HT1080 (cell line): ENCODE measurements around the gene CLEC2A. TPM values are rescaled to one million over a fixed set of nuclear protein-coding genes. Genes with fewer than 3 reads are reported as not detected.

Experiments
- DNase-seq: peaks from one replicate; pipeline ENCODE4 v3.0.0-alpha.2; 2015; ENCODE audit warnings: low read depth
- total RNA-seq: library from RNA; depleted of rRNA; stranded (reverse); fragments of >200 nt; shearing (Covaris generic); gene quantifications from 2 replicates; pipeline ENCODE4 v1.2.3, GENCODE V29; 2014

CLEC2A gene
- total RNA-seq, 1 experiment from 2014 or later: not detected

- DNase-seq: no peak
These were observed 2.9 kb upstream of the CLEC2A start for GRCh38 chr12:9935026-9935425.

- DNase-seq: no peak
These were observed 1.8 kb upstream of the CLEC2A start for GRCh38 chr12:9933958-9934357.

GRCh38 chr12:9931245-9931644, 925 bp downstream of the CLEC2A start:
- no peak for DNase-seq

- no peak for DNase-seq
These were observed 3.6 kb downstream of the CLEC2A start for GRCh38 chr12:9928607-9929006.

GRCh38 chr12:9926876-9927275, 5.3 kb downstream of the CLEC2A start:
- DNase-seq: no peak

GRCh38 chr12:9925705-9926393, 6.3 kb downstream of the CLEC2A start:
- DNase-seq: peak; percentile 17

GRCh38 chr12:9922429-9922828, 9.7 kb downstream of the CLEC2A start:
- DNase-seq: no peak

- no peak for DNase-seq
These were observed 11.7 kb downstream of the CLEC2A start for GRCh38 chr12:9920451-9920850.

GRCh38 chr12:9919443-9919842, 12.7 kb downstream of the CLEC2A start:
- DNase-seq: no peak

- DNase-seq: no peak
These were observed 20.5 kb downstream of the CLEC2A start for GRCh38 chr12:9911708-9912107.

- DNase-seq: peak; percentile 15
These were observed 21.3 kb downstream of the CLEC2A start for GRCh38 chr12:9910716-9911421.

GRCh38 chr12:9909724-9910123, 22.4 kb downstream of the CLEC2A start:
- no peak for DNase-seq

GRCh38 chr12:9908350-9908749, 23.8 kb downstream of the CLEC2A start:
- no peak for DNase-seq

GRCh38 chr12:9907769-9908168, 24.4 kb downstream of the CLEC2A start:
- no peak for DNase-seq

GRCh38 chr12:9906873-9907272, 25.3 kb downstream of the CLEC2A start:
- no peak for DNase-seq

- no peak for DNase-seq
These were observed 29.5 kb downstream of the CLEC2A start for GRCh38 chr12:9902539-9903228.

GRCh38 chr12:9900930-9901329, 31.2 kb downstream of the CLEC2A start:
- DNase-seq: no peak

- DNase-seq: no peak
These were observed 33.0 kb downstream of the CLEC2A start for GRCh38 chr12:9899209-9899608.

- DNase-seq: no peak
These were observed 34.6 kb downstream of the CLEC2A start for GRCh38 chr12:9897535-9897934.

- no peak for DNase-seq
These were observed 36.8 kb downstream of the CLEC2A start for GRCh38 chr12:9895215-9895971.

- no peak for DNase-seq
These were observed 43.4 kb downstream of the CLEC2A start for GRCh38 chr12:9888665-9889273.
